ENCODE measurements around the gene MCTP2. TPM values are rescaled to one million over a fixed set of nuclear protein-coding genes. Genes with fewer than 3 reads are reported as not detected.

Gene MCTP2
- total and polyA plus RNA-seq, 9 of the 15 experiments (the other 6 are each of a cell fraction or from before 2014, with no cell fraction given): 0.07 TPM; not detected in 8

- TF ChIP-seq ZNF384 (IDR thresholded peaks at IDR 0.05; ENCODE audit: low read depth, low read length): no peak
- TF ChIP-seq PYGO2 (tag; IDR thresholded peaks at IDR 0.05): no peak
- no peak for TF ChIP-seq ATF6 (CRISPR knock-in tag; IDR thresholded peaks at IDR 0.05)
- no peak for TF ChIP-seq MNT (conservative IDR thresholded peaks at IDR 0.05)
- TF ChIP-seq ZBTB7A (IDR thresholded peaks at IDR 0.05; ENCODE audit: borderline replicate concordance, control insufficient read depth, low read depth, low read length): no peak
- TF ChIP-seq CREBBP (IDR thresholded peaks at IDR 0.05; ENCODE audit: low read depth, low read length): no peak
- no peak for TF ChIP-seq ZNF639 (CRISPR knock-in tag; conservative IDR thresholded peaks at IDR 0.05 in 1 of 2, IDR thresholded peaks at IDR 0.05 in 1 of 2)
- no peak for TF ChIP-seq HNRNPLL (IDR thresholded peaks at IDR 0.05; ENCODE audit: low read depth, low read length, poor library complexity, severe bottlenecking)
- no peak for TF ChIP-seq SIN3A (IDR thresholded peaks at IDR 0.05; ENCODE audit: borderline replicate concordance in 2 of 2, control insufficient read depth in 1 of 2, low read depth in 2 of 2, low read length in 2 of 2)
- DNase-seq (ENCODE audit: extremely low read depth in 1 of 4, low spot score in 3 of 4) (no peak), ATAC-seq (no peak), FAIRE-seq (no peak)
- intact Hi-C loops (cut with micrococcal nuclease) (no loop called here), in situ Hi-C loops (cut with MboI) (no loop called here)
- Histone ChIP-seq H3K4me3 (no peak overlapping the region), H3K4me2 (ENCODE audit: insufficient read depth, low read length) (no peak overlapping the region), H3K27ac (ENCODE audit: extremely low read depth, low read depth, low read length) (no peak overlapping the region), H4K20me1 (replicated peaks; ENCODE audit: control insufficient read depth, insufficient read depth, low read length) (no peaks in the 10 kb centered on the region), H3K9me3 (replicated peaks; ENCODE audit: control insufficient read depth, insufficient read depth, low read depth, low read length) (no peaks in the 10 kb centered on the region), H3K36me3 (ENCODE audit: control insufficient read depth, insufficient read depth, low read length) (no peaks in the 10 kb centered on the region), H2AFZ (ENCODE audit: low read depth, low read length) (no peak overlapping the region), H3K4me1 (replicated peaks in 1 of 2; ENCODE audit: control insufficient read depth in 2 of 2, insufficient read depth in 2 of 2, low read length in 2 of 2) (no peaks in the 10 kb centered on the region), H3K9ac (ENCODE audit: insufficient read depth in 1 of 2, low read depth in 2 of 2, low read length in 2 of 2) (no peak overlapping the region), H3K27me3 (ENCODE audit: control insufficient read depth in 2 of 2, insufficient read depth in 2 of 2, low read length in 2 of 2) (no peaks in the 10 kb centered on the region), H3K79me2 (ENCODE audit: control insufficient read depth, insufficient read depth, low read length) (no peaks in the 10 kb centered on the region), H3K9me1 (ENCODE audit: control insufficient read depth, insufficient read depth, low read length) (no peaks in the 10 kb centered on the region)
- CTCF ChIA-PET (ENCODE audit: low intra/inter-chr PET ratio): no interaction called here
- POLR2A ChIA-PET: no interaction called here
- no TSS peak for BruUV-seq (replicated peaks)
- WGBS (ENCODE audit: insufficient coverage, low coverage, missing lambda C conversion rate): 0% methylated on average over 3 of the region's 3 CpGs
Measured at GRCh38 chr15:94379986-94380385, 148.6 kb downstream of the MCTP2 start.

All from K562 (cell line).